K562 (cell line): ENCODE data around the gene TTN. TPM values are rescaled to one million over a fixed set of nuclear protein-coding genes. Genes with fewer than 3 reads are reported as not detected.

Source experiments
- CREB3 ChIP-seq: fragments of 450-650 bp; conservative IDR thresholded peaks from 2 replicates; pipeline ENCODE4 v1.6.1; 2016; ENCODE audit warnings: missing genetic modification characterization, low read depth, mild to moderate bottlenecking, missing compliant biosample characterization, moderate library complexity
- ESRRB ChIP-seq: fragments of 250-450 bp; sonication (Bioruptor Pico); IDR thresholded peaks from 2 replicates; pipeline ENCODE4 v1.5.0; 2020; ENCODE audit warnings: mild to moderate bottlenecking, moderate library complexity, borderline replicate concordance
- MBD2 ChIP-seq: sonication (generic); IDR thresholded peaks from 2 replicates; pipeline ENCODE4 v1.6.1; 2016; ENCODE audit warnings: low read depth, borderline replicate concordance
- PHF20 ChIP-seq: fragments of 450-650 bp; IDR thresholded peaks from 2 replicates; pipeline ENCODE4 v1.6.1; 2018; ENCODE audit not compliant: partially characterized antibody
- ZFX ChIP-seq: sonication (generic); formaldehyde crosslinking; IDR thresholded peaks from 2 replicates; pipeline ENCODE4 v1.8.0; 2022; ENCODE audit warnings: mild to moderate bottlenecking, missing genetic modification reagents, moderate library complexity
- polyA plus RNA-seq, 8 experiments: library from polyadenylated mRNA; depleted of rRNA in 4 of 8; stranded (reverse) in 5 of 8; unstranded in 3 of 8; fragments of >200 nt; fragmentation: Nextera tagmentation in 2 of 8; fragmentation: Illumina TruSeq in 1 of 8; extraction: Ambion mirVana in 2 of 8; extraction: Trizol in 1 of 8; gene quantifications; 2 replicates each; pipeline versions ENCODE4 v1.2.1 to v1.2.3, GENCODE V29; 2011 to 2014; ENCODE audit warnings: inconsistent platforms in 1 of 8, missing spikeins in 1 of 8
- total RNA-seq, 7 experiments: library from RNA; depleted of rRNA in 6 of 7; stranded (reverse); fragments of >200 nt in 6 of 7; fragmentation: Illumina TruSeq in 2 of 7; extraction: Trizol in 2 of 7; gene quantifications; 2 replicates each; pipeline versions ENCODE4 v1.2.1 to v1.2.3, GENCODE V29; 2011 to 2021; ENCODE audit warnings: low replicate concordance in 1 of 7
- TF ChIP-seq, protein P1 (sequence below): fragments of 200-600 bp; sonication (generic); IDR thresholded peaks from one replicate; pipeline ENCODE4 v1.6.1; 2012; ENCODE audit warnings: mild to moderate bottlenecking, low read depth, low read length, inconsistent platforms

The TTN gene
- total and polyA plus RNA-seq, 9 of the 15 experiments (the other 6 are each of a cell fraction or from before 2014, with no cell fraction given), result under 0.01 to 0.20 (median 0.04) TPM; not detected in 1

DNA sequence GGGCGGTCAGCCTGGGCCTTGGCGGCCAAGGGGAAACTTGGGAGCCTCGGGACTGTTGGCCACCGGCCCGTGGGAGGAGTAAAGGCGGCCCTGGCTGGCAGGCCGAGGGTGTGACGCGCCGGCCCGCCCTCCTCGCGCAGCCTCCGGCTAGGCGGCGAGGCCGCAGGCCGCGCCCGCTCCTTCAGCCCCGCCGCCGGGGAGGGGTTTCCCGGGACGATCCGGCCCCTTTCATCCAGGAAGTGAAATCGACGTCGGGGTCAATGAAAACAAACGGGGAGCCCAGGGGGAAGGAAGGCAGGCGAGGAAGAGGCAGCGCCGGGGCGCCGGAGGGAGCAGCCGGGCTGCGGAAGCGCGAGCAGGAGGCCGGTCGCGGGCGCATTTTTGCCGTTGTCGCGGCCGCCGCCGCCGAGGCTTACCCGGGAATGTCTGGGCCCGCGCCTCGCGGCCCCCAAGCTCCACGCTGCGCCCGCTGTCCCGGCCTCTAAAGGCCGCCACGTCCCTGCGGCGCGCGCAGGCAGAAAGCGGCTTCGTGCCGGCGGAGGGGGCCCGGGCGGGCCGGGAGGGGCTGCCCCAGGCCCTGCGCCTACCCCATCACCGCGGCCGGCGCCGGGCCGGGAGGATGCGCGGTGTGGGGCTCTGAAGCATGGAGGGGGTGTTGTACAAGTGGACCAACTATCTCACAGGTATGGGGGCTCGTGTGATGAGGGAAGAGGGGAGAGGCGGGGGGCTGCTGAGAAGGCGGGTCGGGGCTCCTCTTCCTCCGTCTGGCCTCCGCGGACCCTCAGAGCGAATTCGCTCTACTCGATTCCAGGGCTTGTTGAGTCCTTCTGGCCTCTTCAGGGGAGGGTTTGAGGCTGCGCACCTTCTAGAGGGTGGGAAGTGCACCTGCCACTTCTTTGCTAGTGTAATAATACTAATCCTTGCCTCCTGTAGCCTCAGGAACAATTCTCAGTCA is 326.7 kb downstream of the TTN start, which contains the start of gene PLEKHA3 (continued):
- TF ChIP-seq, protein P1, sequence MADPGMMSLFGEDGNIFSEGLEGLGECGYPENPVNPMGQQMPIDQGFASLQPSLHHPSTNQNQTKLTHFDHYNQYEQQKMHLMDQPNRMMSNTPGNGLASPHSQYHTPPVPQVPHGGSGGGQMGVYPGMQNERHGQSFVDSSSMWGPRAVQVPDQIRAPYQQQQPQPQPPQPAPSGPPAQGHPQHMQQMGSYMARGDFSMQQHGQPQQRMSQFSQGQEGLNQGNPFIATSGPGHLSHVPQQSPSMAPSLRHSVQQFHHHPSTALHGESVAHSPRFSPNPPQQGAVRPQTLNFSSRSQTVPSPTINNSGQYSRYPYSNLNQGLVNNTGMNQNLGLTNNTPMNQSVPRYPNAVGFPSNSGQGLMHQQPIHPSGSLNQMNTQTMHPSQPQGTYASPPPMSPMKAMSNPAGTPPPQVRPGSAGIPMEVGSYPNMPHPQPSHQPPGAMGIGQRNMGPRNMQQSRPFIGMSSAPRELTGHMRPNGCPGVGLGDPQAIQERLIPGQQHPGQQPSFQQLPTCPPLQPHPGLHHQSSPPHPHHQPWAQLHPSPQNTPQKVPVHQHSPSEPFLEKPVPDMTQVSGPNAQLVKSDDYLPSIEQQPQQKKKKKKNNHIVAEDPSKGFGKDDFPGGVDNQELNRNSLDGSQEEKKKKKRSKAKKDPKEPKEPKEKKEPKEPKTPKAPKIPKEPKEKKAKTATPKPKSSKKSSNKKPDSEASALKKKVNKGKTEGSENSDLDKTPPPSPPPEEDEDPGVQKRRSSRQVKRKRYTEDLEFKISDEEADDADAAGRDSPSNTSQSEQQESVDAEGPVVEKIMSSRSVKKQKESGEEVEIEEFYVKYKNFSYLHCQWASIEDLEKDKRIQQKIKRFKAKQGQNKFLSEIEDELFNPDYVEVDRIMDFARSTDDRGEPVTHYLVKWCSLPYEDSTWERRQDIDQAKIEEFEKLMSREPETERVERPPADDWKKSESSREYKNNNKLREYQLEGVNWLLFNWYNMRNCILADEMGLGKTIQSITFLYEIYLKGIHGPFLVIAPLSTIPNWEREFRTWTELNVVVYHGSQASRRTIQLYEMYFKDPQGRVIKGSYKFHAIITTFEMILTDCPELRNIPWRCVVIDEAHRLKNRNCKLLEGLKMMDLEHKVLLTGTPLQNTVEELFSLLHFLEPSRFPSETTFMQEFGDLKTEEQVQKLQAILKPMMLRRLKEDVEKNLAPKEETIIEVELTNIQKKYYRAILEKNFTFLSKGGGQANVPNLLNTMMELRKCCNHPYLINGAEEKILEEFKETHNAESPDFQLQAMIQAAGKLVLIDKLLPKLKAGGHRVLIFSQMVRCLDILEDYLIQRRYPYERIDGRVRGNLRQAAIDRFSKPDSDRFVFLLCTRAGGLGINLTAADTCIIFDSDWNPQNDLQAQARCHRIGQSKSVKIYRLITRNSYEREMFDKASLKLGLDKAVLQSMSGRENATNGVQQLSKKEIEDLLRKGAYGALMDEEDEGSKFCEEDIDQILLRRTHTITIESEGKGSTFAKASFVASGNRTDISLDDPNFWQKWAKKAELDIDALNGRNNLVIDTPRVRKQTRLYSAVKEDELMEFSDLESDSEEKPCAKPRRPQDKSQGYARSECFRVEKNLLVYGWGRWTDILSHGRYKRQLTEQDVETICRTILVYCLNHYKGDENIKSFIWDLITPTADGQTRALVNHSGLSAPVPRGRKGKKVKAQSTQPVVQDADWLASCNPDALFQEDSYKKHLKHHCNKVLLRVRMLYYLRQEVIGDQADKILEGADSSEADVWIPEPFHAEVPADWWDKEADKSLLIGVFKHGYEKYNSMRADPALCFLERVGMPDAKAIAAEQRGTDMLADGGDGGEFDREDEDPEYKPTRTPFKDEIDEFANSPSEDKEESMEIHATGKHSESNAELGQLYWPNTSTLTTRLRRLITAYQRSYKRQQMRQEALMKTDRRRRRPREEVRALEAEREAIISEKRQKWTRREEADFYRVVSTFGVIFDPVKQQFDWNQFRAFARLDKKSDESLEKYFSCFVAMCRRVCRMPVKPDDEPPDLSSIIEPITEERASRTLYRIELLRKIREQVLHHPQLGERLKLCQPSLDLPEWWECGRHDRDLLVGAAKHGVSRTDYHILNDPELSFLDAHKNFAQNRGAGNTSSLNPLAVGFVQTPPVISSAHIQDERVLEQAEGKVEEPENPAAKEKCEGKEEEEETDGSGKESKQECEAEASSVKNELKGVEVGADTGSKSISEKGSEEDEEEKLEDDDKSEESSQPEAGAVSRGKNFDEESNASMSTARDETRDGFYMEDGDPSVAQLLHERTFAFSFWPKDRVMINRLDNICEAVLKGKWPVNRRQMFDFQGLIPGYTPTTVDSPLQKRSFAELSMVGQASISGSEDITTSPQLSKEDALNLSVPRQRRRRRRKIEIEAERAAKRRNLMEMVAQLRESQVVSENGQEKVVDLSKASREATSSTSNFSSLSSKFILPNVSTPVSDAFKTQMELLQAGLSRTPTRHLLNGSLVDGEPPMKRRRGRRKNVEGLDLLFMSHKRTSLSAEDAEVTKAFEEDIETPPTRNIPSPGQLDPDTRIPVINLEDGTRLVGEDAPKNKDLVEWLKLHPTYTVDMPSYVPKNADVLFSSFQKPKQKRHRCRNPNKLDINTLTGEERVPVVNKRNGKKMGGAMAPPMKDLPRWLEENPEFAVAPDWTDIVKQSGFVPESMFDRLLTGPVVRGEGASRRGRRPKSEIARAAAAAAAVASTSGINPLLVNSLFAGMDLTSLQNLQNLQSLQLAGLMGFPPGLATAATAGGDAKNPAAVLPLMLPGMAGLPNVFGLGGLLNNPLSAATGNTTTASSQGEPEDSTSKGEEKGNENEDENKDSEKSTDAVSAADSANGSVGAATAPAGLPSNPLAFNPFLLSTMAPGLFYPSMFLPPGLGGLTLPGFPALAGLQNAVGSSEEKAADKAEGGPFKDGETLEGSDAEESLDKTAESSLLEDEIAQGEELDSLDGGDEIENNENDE, result no peak
- TF ChIP-seq ZFX (CRISPR knock-in tag) (peak; percentile 97), MBD2 (peak; percentile 31; the same call in 1 of the 2 replicates), ESRRB (CRISPR knock-in tag) (no peak), PHF20 (peak; percentile 73), CREB3 (tag) (no peak)
